AG04449 (cell line): ENCODE data around the gene ENKD1.

Experiments used
- CTCF ChIA-PET: fragments of 350-600 bp; formaldehyde crosslinking; extraction: SDS; loops from one replicate; lab custom pipeline; 2021; ENCODE audit warnings: antibody characterized with exemption; lab: Yijun Ruan, JAX
- POLR2A ChIA-PET: fragments of 400-600, 350-600 bp; formaldehyde crosslinking; extraction: SDS; loops from one replicate; lab custom pipeline; 2020; ENCODE audit warnings: antibody characterized with exemption, inconsistent platforms; lab: Yijun Ruan, JAX
- DNase-seq: peaks from one replicate; pipeline ENCODE4 v3.0.0-alpha.2; 2010; ENCODE audit warnings: low read depth, low spot score
- H3K4me3 ChIP-seq: 2 replicates; pipeline ENCODE4 v1.5.1; 2011; ENCODE audit warnings: low read depth, mild to moderate bottlenecking, control low read depth, low read length
- CTCF ChIP-seq: IDR thresholded peaks from one replicate; pipeline ENCODE4 v1.5.1; 2011; ENCODE audit warnings: mild to moderate bottlenecking, moderate library complexity, low read length, control low read depth, inconsistent platforms; ENCODE audit not compliant: insufficient read depth; ENCODE audit errors: missing control alignments

ENKD1 gene

DNA sequence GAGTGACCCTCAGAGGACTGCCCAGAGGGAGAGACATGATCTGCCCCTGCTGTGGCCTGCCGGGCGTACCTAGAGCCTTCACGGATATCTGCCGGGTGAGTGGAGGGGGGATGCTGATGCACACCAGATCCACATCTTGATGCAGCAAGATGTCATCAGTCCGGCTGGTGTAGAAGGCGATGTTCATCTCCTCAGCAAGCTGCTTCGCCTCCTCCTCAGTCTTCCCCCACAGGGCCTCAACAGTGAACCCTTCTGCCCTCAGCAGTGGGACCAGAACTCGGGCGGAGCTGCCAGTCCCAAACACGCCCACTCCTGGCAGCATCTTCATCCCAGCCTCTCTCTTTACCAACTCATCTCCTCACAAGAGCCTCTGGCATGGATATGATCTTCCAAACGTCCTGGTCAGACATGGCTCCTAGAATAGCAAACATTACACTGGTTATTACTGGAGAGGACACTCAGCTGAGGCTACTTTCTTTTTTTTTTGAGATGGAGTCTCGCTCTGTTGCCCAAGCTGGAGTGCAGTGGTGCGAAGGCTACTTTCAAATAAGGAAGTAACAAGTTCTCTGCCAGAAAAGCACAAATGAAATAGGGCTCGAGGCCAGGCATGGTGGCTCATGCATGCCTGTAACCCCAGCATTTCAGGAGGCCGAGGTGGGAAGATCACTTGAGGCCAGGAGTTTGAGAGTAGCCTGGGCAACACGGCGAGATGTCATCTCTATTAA, 19.0 kb upstream of the ENKD1 start:
- H3K4me3 ChIP-seq = no peak overlapping the region
- POLR2A ChIA-PET = no interaction called here
- CTCF ChIA-PET = interaction anchor here (10.7 kb wide), 1 partner anchor 16 kb away, joined by 87 read pairs; the partner anchor contains the start of genes C16orf86 and ENKD1
- no peak for TF ChIP-seq CTCF
- DNase-seq = no peak

DNA sequence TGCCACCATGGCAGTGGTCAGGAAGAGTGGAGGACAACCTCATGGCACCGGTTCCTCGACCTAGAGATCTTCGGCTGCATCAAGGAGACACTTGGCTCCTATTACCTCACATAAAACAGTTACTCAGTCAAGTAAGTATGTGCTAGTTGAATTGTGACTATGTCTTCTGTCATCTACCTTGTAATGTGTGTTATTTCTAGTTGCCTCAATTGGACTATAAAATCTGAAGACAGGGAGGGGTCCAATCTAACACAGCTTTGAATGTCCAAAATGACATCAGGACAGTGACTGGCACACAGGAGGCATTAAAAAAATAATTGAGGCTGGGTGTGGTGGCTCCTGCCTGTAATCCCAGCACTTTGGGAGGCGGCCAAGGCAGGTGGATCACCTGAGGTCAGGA, 17.2 kb upstream of the ENKD1 start:
- ChIA-PET POLR2A (no interaction called here), CTCF (interaction anchor here (1.1 to 10.7 kb wide), 3 partner anchors 14 to 162 kb away, joined by 3 to 87 read pairs (median 4); partner anchors contain the start of genes C16orf86 and ENKD1)
- no peak for TF ChIP-seq CTCF
- DNase-seq = no peak
- no peak overlapping the region for H3K4me3 ChIP-seq

DNA sequence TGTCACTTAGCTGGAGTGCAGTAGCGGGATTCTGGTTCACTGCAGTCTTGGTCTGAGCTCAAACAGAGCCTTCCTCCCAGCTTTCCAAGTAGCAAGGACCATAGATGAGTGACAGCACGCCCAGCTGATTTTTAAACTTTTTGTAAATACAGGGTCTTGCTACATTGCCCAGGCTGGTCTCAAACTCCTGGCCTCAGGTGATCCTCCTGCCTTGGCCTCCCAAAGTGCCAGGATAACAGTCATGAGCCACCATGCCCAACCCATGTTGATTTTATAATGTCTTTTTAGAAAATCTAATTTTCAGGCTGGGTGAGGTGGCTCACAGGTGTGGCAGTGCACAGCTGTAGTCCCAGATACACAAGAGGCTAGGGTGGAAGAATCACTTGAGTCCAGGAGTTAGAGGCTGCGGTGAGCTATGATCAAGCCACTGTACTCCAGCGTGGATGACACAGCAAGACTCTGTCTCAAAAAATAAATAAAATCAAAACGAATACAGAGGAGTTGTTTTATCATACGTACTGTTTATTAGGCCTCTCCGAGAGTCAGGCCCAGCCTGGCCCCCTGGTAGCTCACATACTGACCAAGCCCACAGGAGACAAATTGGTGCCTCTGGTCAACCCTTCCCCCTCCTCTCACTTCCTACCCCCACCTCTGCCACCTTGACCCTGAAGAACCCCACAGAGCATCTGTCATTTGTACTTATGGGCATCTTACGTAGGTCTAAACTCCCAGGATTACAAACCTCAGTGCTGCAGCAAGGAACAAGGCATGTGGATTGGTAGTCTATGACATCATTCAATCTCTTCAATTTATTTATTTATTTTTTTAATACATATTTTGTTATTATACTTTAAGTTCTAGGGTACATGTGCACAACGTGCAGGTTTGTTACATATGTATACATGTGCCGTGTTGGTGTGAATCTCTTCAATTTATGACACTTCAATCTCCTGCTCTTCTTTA, 13.7 kb upstream of the ENKD1 start:
- no peak for TF ChIP-seq CTCF
- DNase-seq = no peak
- no peak overlapping the region for H3K4me3 ChIP-seq
- CTCF ChIA-PET = interaction anchor here (1.0 to 10.7 kb wide), 4 partner anchors 10 to 159 kb away, joined by 3 to 87 read pairs (median 4); partner anchors contain the start of genes C16orf86 and ENKD1
- POLR2A ChIA-PET = interaction anchor here (0.6 kb wide), 1 partner anchor 133 kb away, joined by 3 read pairs; no protein-coding TSS in a partner anchor

DNA sequence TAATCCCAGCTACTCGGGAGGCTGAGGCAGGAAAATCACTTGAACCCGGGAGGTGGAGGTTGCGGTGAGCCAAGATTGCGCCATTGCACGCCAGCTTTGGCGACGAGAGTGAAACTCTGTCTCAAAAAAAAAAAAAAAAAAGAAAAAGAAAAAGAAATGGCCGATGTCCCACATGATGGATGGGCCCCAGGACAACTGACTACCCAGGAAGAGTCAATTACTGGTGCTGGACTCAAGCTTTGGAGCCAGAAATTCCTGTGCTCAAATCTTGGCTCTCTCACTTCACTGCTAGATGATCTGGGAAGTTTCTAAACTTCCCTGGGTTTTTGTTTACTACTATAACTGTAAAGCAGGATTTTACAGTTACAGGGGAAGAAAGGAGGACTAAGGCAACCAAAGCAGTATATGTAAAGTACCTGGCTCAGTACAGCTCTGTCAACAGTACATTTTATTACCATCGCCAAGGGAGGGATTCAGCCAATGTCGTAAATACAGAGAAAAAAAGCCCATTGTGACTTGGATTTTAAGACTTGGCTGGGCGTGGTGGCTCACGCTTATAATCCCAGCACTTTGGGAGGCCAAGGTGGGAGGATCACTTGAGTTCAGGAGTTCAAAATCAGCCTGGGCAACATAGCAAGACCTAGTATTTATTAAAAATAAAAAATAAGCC, 11.9 kb upstream of the ENKD1 start:
- TF ChIP-seq CTCF = no peak
- DNase-seq = no peak
- POLR2A ChIA-PET = no interaction called here
- CTCF ChIA-PET = interaction anchor here (10.7 kb wide), 1 partner anchor 9 kb away, joined by 87 read pairs; the partner anchor contains the start of genes C16orf86 and ENKD1
- H3K4me3 ChIP-seq = no peak overlapping the region

DNA sequence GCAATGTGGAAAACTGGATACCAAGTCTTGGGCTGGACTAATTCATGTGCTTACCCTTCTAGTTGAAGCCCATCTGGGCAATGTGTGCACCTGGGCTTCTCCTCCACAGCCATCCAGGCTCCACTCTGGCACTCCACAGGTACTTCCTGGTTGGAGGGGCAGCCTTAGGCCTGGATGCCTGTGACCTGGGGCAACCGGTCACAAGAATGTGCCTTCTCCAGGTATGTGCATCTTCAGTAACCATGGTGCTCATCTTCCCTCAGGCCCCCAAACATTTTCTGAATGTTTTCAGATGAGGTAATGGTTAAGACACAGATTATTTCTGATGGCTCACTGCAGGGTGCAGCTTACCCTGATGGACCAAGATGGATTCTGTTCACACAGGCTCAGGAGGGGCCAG, 11.2 kb upstream of the ENKD1 start:
- ChIA-PET POLR2A (no interaction called here), CTCF (interaction anchor here (10.7 kb wide), 1 partner anchor 8 kb away, joined by 87 read pairs; the partner anchor contains the start of genes C16orf86 and ENKD1)
- TF ChIP-seq CTCF = no peak
- H3K4me3 ChIP-seq = no peak overlapping the region
- DNase-seq = no peak
